Activated CD8-positive, alpha-beta T cell treated with anti-CD3 and anti-CD28 coated beads for 36 hours (primary cell): Measurements from ENCODE around the gene ZCCHC24. TPM values are rescaled to one million over a fixed set of nuclear protein-coding genes. Genes with fewer than 3 reads are reported as not detected.

Experiments
- ATAC-seq: fragments of 200-7000 bp; cut with Tn5 transposase; one replicate; pipeline ENCODE4 v1.10.0; 2021; ENCODE audit warnings: mild to moderate bottlenecking, moderate library complexity
- CTCF ChIA-PET: fragments of 350-600 bp; sonication (Branson Sonifier 250); formaldehyde crosslinking; loops from one replicate; lab custom pipeline; 2021; ENCODE audit warnings: antibody characterized with exemption; lab: Charles Lee
- POLR2A ChIA-PET: fragments of 350-600 bp; sonication (Branson Sonifier 250); formaldehyde crosslinking; loops from one replicate; lab custom pipeline; 2021; ENCODE audit warnings: antibody characterized with exemption; lab: Charles Lee
- DNase-seq: peaks from one replicate; pipeline ENCODE4 v3.0.0-alpha.2; 2020
- H3K27ac Mint-ChIP-seq: one replicate; pipeline ENCODE4 v1.8.0; 2021; ENCODE audit warnings: mild to moderate bottlenecking, mixed read lengths
- H3K27me3 Mint-ChIP-seq: one replicate; pipeline ENCODE4 v1.8.0; 2021; ENCODE audit warnings: mixed read lengths
- H3K36me3 Mint-ChIP-seq: one replicate; pipeline ENCODE4 v1.8.0; 2021; ENCODE audit warnings: low read depth, mixed read lengths
- H3K4me1 Mint-ChIP-seq: one replicate; pipeline ENCODE4 v1.8.0; 2021; ENCODE audit warnings: low read depth, mixed read lengths
- H3K4me3 Mint-ChIP-seq: one replicate; pipeline ENCODE4 v1.8.0; 2021; ENCODE audit warnings: mild to moderate bottlenecking, moderate library complexity, mixed read lengths
- H3K9me3 Mint-ChIP-seq: one replicate; pipeline ENCODE4 v1.8.0; 2021; ENCODE audit warnings: mixed read lengths
- CTCF ChIP-seq: fragments of 200-600 bp; IDR thresholded peaks from one replicate; pipeline ENCODE4 v1.8.0; 2022; ENCODE audit warnings: antibody characterized with exemption, mild to moderate bottlenecking
- intact Hi-C: fragments of 100-400 bp; cut with micrococcal nuclease; formaldehyde crosslinking; loops from one replicate; pipeline ENCODE4 v1.10.0; 2022
- total RNA-seq, 2 experiments: library from RNA; stranded (reverse); gene quantifications; one replicate each; pipeline ENCODE4 v1.2.3, GENCODE V29; 2021

The ZCCHC24 gene
- total RNA-seq, 2 experiments from 2014 or later = 1.0 to 1.7 TPM

DNA sequence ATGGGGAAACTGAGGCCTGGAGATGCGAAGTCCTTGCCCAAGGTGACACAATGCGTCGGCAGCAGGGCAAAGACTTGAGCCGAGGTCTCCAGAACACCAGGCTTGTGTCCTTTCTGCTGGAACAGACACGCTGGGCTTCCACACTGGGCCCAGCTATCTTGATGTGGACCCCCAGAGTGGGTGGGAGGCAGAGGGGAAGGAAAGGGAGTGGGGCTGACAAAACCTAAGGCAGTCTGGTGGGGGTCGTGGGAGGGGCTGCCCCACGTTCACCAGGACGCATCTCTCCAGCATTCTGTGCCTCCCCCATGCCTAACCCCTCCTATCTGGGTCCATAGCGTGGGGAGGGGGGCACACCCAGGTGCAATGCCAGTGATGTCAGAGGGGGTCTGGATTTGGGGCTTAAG, 60.0 kb downstream of the ZCCHC24 start:
- intact Hi-C loops = no loop called here
- ATAC-seq = no peak
- H3K27me3 Mint-ChIP-seq = no peaks in the 10 kb centered on the region
- no peaks in the 10 kb centered on the region for H3K9me3 Mint-ChIP-seq
- ChIA-PET POLR2A (no interaction called here), CTCF (interaction anchor here (3.5 kb wide), 1 partner anchor 11 kb away, joined by 17 read pairs; no protein-coding TSS in a partner anchor)
- no peaks in the 10 kb centered on the region for H3K36me3 Mint-ChIP-seq
- no peak for DNase-seq
- H3K4me1 Mint-ChIP-seq = peaks cover 4% of the 10 kb centered on the region
- TF ChIP-seq CTCF = no peak
- H3K4me3 Mint-ChIP-seq = no peak overlapping the region
- H3K27ac Mint-ChIP-seq = no peak overlapping the region

DNA sequence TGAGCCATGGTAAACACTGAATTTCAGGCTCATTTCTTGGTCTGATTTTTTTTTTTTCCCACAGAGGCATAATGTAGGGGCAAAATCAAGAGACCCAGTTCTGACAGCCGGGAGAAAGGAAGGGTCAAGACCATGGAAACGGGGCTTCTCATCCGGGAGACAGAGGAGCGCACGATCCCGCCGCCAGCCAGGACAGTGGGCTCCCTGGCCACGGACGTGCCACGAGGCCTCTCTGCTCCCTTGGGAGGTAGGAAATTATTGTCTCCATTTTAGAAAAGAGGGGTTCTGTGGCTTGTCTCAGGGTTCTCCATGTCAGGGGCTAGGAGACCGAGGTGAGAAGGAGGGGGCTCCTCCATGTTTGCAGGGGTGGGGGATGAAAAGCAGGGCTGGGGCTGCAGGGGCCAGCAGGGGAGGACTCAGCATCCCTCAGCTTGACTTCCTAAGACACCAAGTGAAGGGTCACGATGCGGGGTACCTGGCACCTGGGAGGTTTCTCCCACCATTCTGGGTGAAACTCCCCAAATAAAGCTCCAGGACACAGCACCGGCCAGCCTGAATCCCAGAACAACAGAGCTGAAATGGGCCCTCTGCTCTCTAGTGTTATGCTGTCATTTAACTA, 60.5 kb downstream of the ZCCHC24 start:
- intact Hi-C loops = loop anchor here (5.0 kb wide), 1 partner anchor 102 kb away; no protein-coding TSS in a partner anchor
- ChIA-PET POLR2A (no interaction called here), CTCF (interaction anchor here (3.0 to 3.5 kb wide), 2 partner anchors 11 to 16 kb away, joined by 9 to 17 read pairs; no protein-coding TSS in a partner anchor)
- no peak for TF ChIP-seq CTCF
- H3K4me1 Mint-ChIP-seq = peaks cover 4% of the 10 kb centered on the region
- no peaks in the 10 kb centered on the region for H3K36me3 Mint-ChIP-seq
- ATAC-seq (no peak), DNase-seq (no peak)
- no peak overlapping the region for H3K4me3 Mint-ChIP-seq
- H3K27ac Mint-ChIP-seq = no peak overlapping the region
- no peaks in the 10 kb centered on the region for H3K9me3 Mint-ChIP-seq
- no peaks in the 10 kb centered on the region for H3K27me3 Mint-ChIP-seq

- TF ChIP-seq CTCF = no peak
- intact Hi-C loops = loop anchor here (5.0 kb wide), 1 partner anchor 103 kb away; no protein-coding TSS in a partner anchor
- Mint-ChIP-seq H3K36me3 (no peaks in the 10 kb centered on the region), H3K27me3 (no peaks in the 10 kb centered on the region), H3K4me1 (peaks cover 4% of the 10 kb centered on the region), H3K9me3 (no peaks in the 10 kb centered on the region), H3K27ac (no peak overlapping the region), H3K4me3 (no peak overlapping the region)
- POLR2A ChIA-PET = no interaction called here
- DNase-seq (no peak), ATAC-seq (no peak)
- CTCF ChIA-PET = interaction anchor here (3.0 to 3.5 kb wide), 2 partner anchors 10 to 16 kb away, joined by 9 to 17 read pairs; no protein-coding TSS in a partner anchor
Measured at GRCh38 chr10:79383974-79384606, 61.3 kb downstream of the ZCCHC24 start.

DNA sequence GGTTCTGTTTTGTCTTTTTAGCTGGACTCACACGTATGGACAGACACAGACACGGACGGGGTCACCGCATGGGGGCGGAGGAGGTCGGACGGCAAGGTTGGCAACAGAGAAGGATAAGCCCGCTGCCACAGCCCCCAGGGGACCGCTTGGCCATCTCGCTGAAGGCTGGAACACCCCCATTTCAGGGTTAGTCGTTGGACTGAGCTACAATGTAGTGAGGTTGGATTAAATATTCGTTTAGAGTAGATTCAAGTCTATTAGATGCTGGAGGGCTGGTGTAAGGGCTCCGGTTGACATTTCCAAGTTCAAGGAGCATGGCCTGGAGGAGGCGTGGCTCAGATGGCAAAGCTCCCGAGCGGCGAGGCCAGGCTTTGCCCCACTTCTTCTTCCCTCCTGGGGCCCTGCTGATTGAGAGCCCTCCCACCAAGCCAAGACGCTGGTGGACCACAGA, 62.9 kb downstream of the ZCCHC24 start:
- Mint-ChIP-seq H3K27me3 (no peaks in the 10 kb centered on the region), H3K4me3 (no peak overlapping the region), H3K27ac (no peak overlapping the region), H3K4me1 (no peaks in the 10 kb centered on the region), H3K36me3 (no peaks in the 10 kb centered on the region), H3K9me3 (no peaks in the 10 kb centered on the region)
- no peak for ATAC-seq
- intact Hi-C loops = loop anchor here (5.0 kb wide), 1 partner anchor 105 kb away; no protein-coding TSS in a partner anchor
- POLR2A ChIA-PET = no interaction called here
- CTCF ChIA-PET = interaction anchor here (1.8 to 3.5 kb wide), 3 partner anchors 8 to 18 kb away, joined by 4 to 17 read pairs (median 9); no protein-coding TSS in a partner anchor
- DNase-seq = no peak
- no peak for TF ChIP-seq CTCF

DNA sequence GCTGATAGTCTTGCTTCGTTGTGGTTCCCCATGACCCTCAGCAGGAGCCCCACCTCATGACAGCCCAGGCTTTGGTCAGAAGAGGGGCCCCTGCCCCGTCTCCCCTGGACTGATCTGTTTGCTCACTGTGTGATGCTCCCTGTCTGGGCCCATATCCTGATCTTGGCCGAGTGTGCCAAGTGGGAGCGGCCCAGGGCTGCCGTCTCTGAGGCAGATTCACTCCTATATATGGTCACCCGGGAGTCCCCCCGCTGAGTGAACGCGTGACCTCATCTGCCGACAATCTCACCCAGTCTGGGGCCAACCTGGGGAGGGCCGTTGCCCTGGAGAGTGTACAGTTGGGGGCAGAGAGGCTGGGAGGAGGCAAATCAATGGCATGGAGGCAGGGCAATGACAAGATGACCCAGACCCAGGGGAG, 63.6 kb downstream of the ZCCHC24 start:
- no peak for DNase-seq
- intact Hi-C loops = loop anchor here (5.0 kb wide), 1 partner anchor 105 kb away; no protein-coding TSS in a partner anchor
- no peak overlapping the region for H3K27ac Mint-ChIP-seq
- no peak overlapping the region for H3K4me3 Mint-ChIP-seq
- ChIA-PET POLR2A (no interaction called here), CTCF (interaction anchor here (1.8 kb wide), 1 partner anchor 10 kb away, joined by 4 read pairs; no protein-coding TSS in a partner anchor)
- no peaks in the 10 kb centered on the region for H3K27me3 Mint-ChIP-seq
- H3K9me3 Mint-ChIP-seq = no peaks in the 10 kb centered on the region
- no peaks in the 10 kb centered on the region for H3K4me1 Mint-ChIP-seq
- no peak for ATAC-seq
- no peaks in the 10 kb centered on the region for H3K36me3 Mint-ChIP-seq
- no peak for TF ChIP-seq CTCF
